ENCODE data around the gene SLC29A3. TPM values are rescaled to one million over a fixed set of nuclear protein-coding genes. Genes with fewer than 3 reads are reported as not detected.
A peak's percentile ranks its signal among the peaks of the same experiment; 100 is the strongest.

Gene SLC29A3
- total RNA-seq, 1 experiment from 2014 or later, result 3.4 TPM

- DNase-seq, result no peak
- Histone ChIP-seq H2AFZ (ENCODE audit: low read length) (no peak overlapping the region), H3K27me3 (ENCODE audit: low read length) (no peaks in the 10 kb centered on the region), H3K4me3 (ENCODE audit: low read length) (no peak overlapping the region), H3K27ac (ENCODE audit: low read length) (no peak overlapping the region), H4K20me1 (ENCODE audit: insufficient read depth, low read depth, low read length) (no peaks in the 10 kb centered on the region), H3K9me2 (replicated peaks; ENCODE audit: insufficient read depth, low read length) (no peaks in the 10 kb centered on the region), H3K4me2 (ENCODE audit: low read depth, low read length, poor library complexity, severe bottlenecking) (no peak overlapping the region), H3K36me3 (ENCODE audit: insufficient read depth, low read length) (no peaks in the 10 kb centered on the region), H3K9me3 (ENCODE audit: low read length) (no peaks in the 10 kb centered on the region), H3K9ac (ENCODE audit: low read length) (no peak overlapping the region), H3K4me1 (ENCODE audit: low read length) (no peaks in the 10 kb centered on the region), H3K79me2 (ENCODE audit: low read length) (no peaks in the 10 kb centered on the region)
These were observed 37.3 kb upstream of the SLC29A3 start for GRCh38 chr10:71281646-71282322.

- no peaks in the 10 kb centered on the region for H3K79me2 ChIP-seq (ENCODE audit: low read length)
- H3K36me3 ChIP-seq (ENCODE audit: insufficient read depth, low read length), result no peaks in the 10 kb centered on the region
- no peaks in the 10 kb centered on the region for H4K20me1 ChIP-seq (ENCODE audit: insufficient read depth, low read depth, low read length)
- no peak overlapping the region for H3K27ac ChIP-seq (ENCODE audit: low read length)
- H3K4me1 ChIP-seq (ENCODE audit: low read length), result no peaks in the 10 kb centered on the region
- no peak overlapping the region for H3K9ac ChIP-seq (ENCODE audit: low read length)
- H3K27me3 ChIP-seq (ENCODE audit: low read length), result no peaks in the 10 kb centered on the region
- H3K4me3 ChIP-seq (ENCODE audit: low read length), result no peak overlapping the region
- H3K4me2 ChIP-seq (ENCODE audit: low read depth, low read length, poor library complexity, severe bottlenecking), result no peak overlapping the region
- DNase-seq, result no peak
- H3K9me2 ChIP-seq (replicated peaks; ENCODE audit: insufficient read depth, low read length), result no peaks in the 10 kb centered on the region
- no peaks in the 10 kb centered on the region for H3K9me3 ChIP-seq (ENCODE audit: low read length)
- no peak overlapping the region for H2AFZ ChIP-seq (ENCODE audit: low read length)
These were observed 36.8 kb upstream of the SLC29A3 start for GRCh38 chr10:71282323-71282680.

GRCh38 chr10:71283410-71283809 lies 35.6 kb upstream of the SLC29A3 start:
- H3K79me2 ChIP-seq (ENCODE audit: low read length), result no peaks in the 10 kb centered on the region
- no peak overlapping the region for H3K27ac ChIP-seq (ENCODE audit: low read length)
- no peak overlapping the region for H3K4me3 ChIP-seq (ENCODE audit: low read length)
- no peaks in the 10 kb centered on the region for H3K9me2 ChIP-seq (replicated peaks; ENCODE audit: insufficient read depth, low read length)
- no peaks in the 10 kb centered on the region for H4K20me1 ChIP-seq (ENCODE audit: insufficient read depth, low read depth, low read length)
- no peaks in the 10 kb centered on the region for H3K9me3 ChIP-seq (ENCODE audit: low read length)
- H3K4me1 ChIP-seq (ENCODE audit: low read length), result peaks cover under 1% of the 10 kb centered on the region; the same call in 1 of the 2 replicates
- H3K27me3 ChIP-seq (ENCODE audit: low read length), result no peaks in the 10 kb centered on the region
- no peak for DNase-seq
- H3K36me3 ChIP-seq (ENCODE audit: insufficient read depth, low read length), result no peaks in the 10 kb centered on the region
- H3K4me2 ChIP-seq (ENCODE audit: low read depth, low read length, poor library complexity, severe bottlenecking), result no peak overlapping the region
- no peak overlapping the region for H3K9ac ChIP-seq (ENCODE audit: low read length)
- H2AFZ ChIP-seq (ENCODE audit: low read length), result no peak overlapping the region

GRCh38 chr10:71283876-71284275 lies 35.2 kb upstream of the SLC29A3 start:
- Histone ChIP-seq H3K9ac (ENCODE audit: low read length) (no peak overlapping the region), H3K4me1 (ENCODE audit: low read length) (peaks cover 3% of the 10 kb centered on the region; the same call in 1 of the 2 replicates), H3K4me3 (ENCODE audit: low read length) (no peak overlapping the region), H4K20me1 (ENCODE audit: insufficient read depth, low read depth, low read length) (no peaks in the 10 kb centered on the region), H3K27me3 (ENCODE audit: low read length) (no peaks in the 10 kb centered on the region), H3K9me3 (ENCODE audit: low read length) (no peaks in the 10 kb centered on the region), H3K27ac (ENCODE audit: low read length) (no peak overlapping the region), H2AFZ (ENCODE audit: low read length) (no peak overlapping the region), H3K9me2 (replicated peaks; ENCODE audit: insufficient read depth, low read length) (no peaks in the 10 kb centered on the region), H3K79me2 (ENCODE audit: low read length) (no peaks in the 10 kb centered on the region), H3K36me3 (ENCODE audit: insufficient read depth, low read length) (no peaks in the 10 kb centered on the region), H3K4me2 (ENCODE audit: low read depth, low read length, poor library complexity, severe bottlenecking) (no peak overlapping the region)
- DNase-seq, result no peak

- no peaks in the 10 kb centered on the region for H3K9me3 ChIP-seq (ENCODE audit: low read length)
- no peaks in the 10 kb centered on the region for H3K9me2 ChIP-seq (replicated peaks; ENCODE audit: insufficient read depth, low read length)
- no peaks in the 10 kb centered on the region for H4K20me1 ChIP-seq (ENCODE audit: insufficient read depth, low read depth, low read length)
- H3K4me2 ChIP-seq (ENCODE audit: low read depth, low read length, poor library complexity, severe bottlenecking), result no peak overlapping the region
- H3K4me3 ChIP-seq (ENCODE audit: low read length), result no peak overlapping the region
- no peaks in the 10 kb centered on the region for H3K27me3 ChIP-seq (ENCODE audit: low read length)
- no peak for DNase-seq
- no peak overlapping the region for H3K9ac ChIP-seq (ENCODE audit: low read length)
- H3K36me3 ChIP-seq (ENCODE audit: insufficient read depth, low read length), result no peaks in the 10 kb centered on the region
- H3K27ac ChIP-seq (ENCODE audit: low read length), result no peak overlapping the region
- H3K79me2 ChIP-seq (ENCODE audit: low read length), result no peaks in the 10 kb centered on the region
- H2AFZ ChIP-seq (ENCODE audit: low read length), result no peak overlapping the region
- H3K4me1 ChIP-seq (ENCODE audit: low read length), result peaks cover 3% of the 10 kb centered on the region; the same call in 1 of the 2 replicates
These were observed 34.4 kb upstream of the SLC29A3 start for GRCh38 chr10:71284544-71285179.

GRCh38 chr10:71285180-71285545 lies 33.9 kb upstream of the SLC29A3 start:
- no peaks in the 10 kb centered on the region for H3K36me3 ChIP-seq (ENCODE audit: insufficient read depth, low read length)
- peaks cover 3% of the 10 kb centered on the region; the same call in 1 of the 2 replicates for H3K4me1 ChIP-seq (ENCODE audit: low read length)
- H3K4me2 ChIP-seq (ENCODE audit: low read depth, low read length, poor library complexity, severe bottlenecking), result no peak overlapping the region
- H3K9ac ChIP-seq (ENCODE audit: low read length), result no peak overlapping the region
- H3K79me2 ChIP-seq (ENCODE audit: low read length), result no peaks in the 10 kb centered on the region
- H4K20me1 ChIP-seq (ENCODE audit: insufficient read depth, low read depth, low read length), result no peaks in the 10 kb centered on the region
- no peaks in the 10 kb centered on the region for H3K9me3 ChIP-seq (ENCODE audit: low read length)
- H3K4me3 ChIP-seq (ENCODE audit: low read length), result no peak overlapping the region
- H2AFZ ChIP-seq (ENCODE audit: low read length), result no peak overlapping the region
- H3K9me2 ChIP-seq (replicated peaks; ENCODE audit: insufficient read depth, low read length), result no peaks in the 10 kb centered on the region
- H3K27me3 ChIP-seq (ENCODE audit: low read length), result no peaks in the 10 kb centered on the region
- no peak overlapping the region for H3K27ac ChIP-seq (ENCODE audit: low read length)
- peak; percentile 76 for DNase-seq

GRCh38 chr10:71285986-71286385 lies 33.1 kb upstream of the SLC29A3 start:
- H3K79me2 ChIP-seq (ENCODE audit: low read length), result no peaks in the 10 kb centered on the region
- H3K9me3 ChIP-seq (ENCODE audit: low read length), result no peaks in the 10 kb centered on the region
- no peaks in the 10 kb centered on the region for H3K9me2 ChIP-seq (replicated peaks; ENCODE audit: insufficient read depth, low read length)
- H3K4me1 ChIP-seq (ENCODE audit: low read length), result peaks cover 3% of the 10 kb centered on the region; the same call in 1 of the 2 replicates
- H3K36me3 ChIP-seq (ENCODE audit: insufficient read depth, low read length), result no peaks in the 10 kb centered on the region
- H3K9ac ChIP-seq (ENCODE audit: low read length), result no peak overlapping the region
- DNase-seq, result no peak
- H3K4me3 ChIP-seq (ENCODE audit: low read length), result no peak overlapping the region
- H3K4me2 ChIP-seq (ENCODE audit: low read depth, low read length, poor library complexity, severe bottlenecking), result no peak overlapping the region
- no peak overlapping the region for H3K27ac ChIP-seq (ENCODE audit: low read length)
- no peak overlapping the region for H2AFZ ChIP-seq (ENCODE audit: low read length)
- H3K27me3 ChIP-seq (ENCODE audit: low read length), result no peaks in the 10 kb centered on the region
- no peaks in the 10 kb centered on the region for H4K20me1 ChIP-seq (ENCODE audit: insufficient read depth, low read depth, low read length)

GRCh38 chr10:71286521-71287294 lies 32.4 kb upstream of the SLC29A3 start:
- Histone ChIP-seq H3K4me3 (ENCODE audit: low read length) (no peak overlapping the region), H3K36me3 (ENCODE audit: insufficient read depth, low read length) (no peaks in the 10 kb centered on the region), H4K20me1 (ENCODE audit: insufficient read depth, low read depth, low read length) (no peaks in the 10 kb centered on the region), H3K4me2 (ENCODE audit: low read depth, low read length, poor library complexity, severe bottlenecking) (no peak overlapping the region), H3K9me3 (ENCODE audit: low read length) (no peaks in the 10 kb centered on the region), H3K4me1 (ENCODE audit: low read length) (peaks cover 3% of the 10 kb centered on the region; the same call in 1 of the 2 replicates), H3K27ac (ENCODE audit: low read length) (no peak overlapping the region), H3K79me2 (ENCODE audit: low read length) (no peaks in the 10 kb centered on the region), H2AFZ (ENCODE audit: low read length) (no peak overlapping the region), H3K27me3 (ENCODE audit: low read length) (no peaks in the 10 kb centered on the region), H3K9ac (ENCODE audit: low read length) (no peak overlapping the region), H3K9me2 (replicated peaks; ENCODE audit: insufficient read depth, low read length) (no peaks in the 10 kb centered on the region)
- no peak for DNase-seq
